SK-N-SH (cell line): Measurements from ENCODE around the gene VWA5B1. TPM values are rescaled to one million over a fixed set of nuclear protein-coding genes. Genes with fewer than 3 reads are reported as not detected.
A peak's percentile ranks its signal among the peaks of the same experiment; 100 is the strongest.

Experiments
- CTCF ChIA-PET: fragments of 300-600, 350-600 bp; formaldehyde crosslinking; extraction: SDS; loops from one replicate; lab custom pipeline; 2021; lab: Yijun Ruan, JAX
- POLR2A ChIA-PET: fragments of 350-600 bp; sonication (Branson Sonifier 250); formaldehyde crosslinking; extraction: SDS; loops from one replicate; lab custom pipeline; 2020; ENCODE audit warnings: antibody characterized with exemption, inconsistent platforms; lab: Yijun Ruan, JAX
- DNase-seq: peaks from one replicate; pipeline ENCODE4 v3.0.0; 2012
- H2AFZ ChIP-seq: fragments of 200-600 bp; sonication (generic); 2 replicates; pipeline ENCODE4 v1.8.1; 2016; ENCODE audit warnings: antibody characterized with exemption, mild to moderate bottlenecking, low read depth
- H3F3A ChIP-seq: fragments of 200-600 bp; sonication (generic); replicated peaks from 2 replicates; pipeline ENCODE3; 2016; ENCODE audit warnings: antibody characterized with exemption, mild to moderate bottlenecking; ENCODE audit not compliant: insufficient read depth
- H3K27ac ChIP-seq, 2 experiments: fragments of 200-500 bp in 1 of 2; fragments of 200-600 bp in 1 of 2; sonication (Bioruptor generic) in 1 of 2; sonication (generic), shearing (Covaris generic) in 1 of 2; 2 replicates each; pipeline versions ENCODE4 v1.5.1 to v1.6.1; 2014 to 2016; ENCODE audit warnings: low read depth in 2 of 2, inconsistent platforms in 1 of 2, low read length in 1 of 2, mild to moderate bottlenecking in 1 of 2, mixed read lengths in 1 of 2
- H3K27me3 ChIP-seq: fragments of 200-600 bp; sonication (generic), shearing (Covaris generic); 2 replicates; pipeline ENCODE4 v1.6.1; 2016; ENCODE audit warnings: mixed run types; ENCODE audit not compliant: insufficient read depth
- H3K36me3 ChIP-seq, 2 experiments: fragments of 200-500 bp in 1 of 2; fragments of 200-600 bp in 1 of 2; sonication (Bioruptor generic) in 1 of 2; sonication (generic) in 1 of 2; replicated peaks in 1 of 2; 2 replicates each; pipeline versions ENCODE3 to v1.5.1; 2014 to 2016; ENCODE audit warnings: low read length in 1 of 2, mild to moderate bottlenecking in 1 of 2; ENCODE audit not compliant: insufficient read depth in 2 of 2, control insufficient read depth in 1 of 2
- H3K4me1 ChIP-seq, 2 experiments: fragments of 200-500 bp in 1 of 2; fragments of 200-600 bp in 1 of 2; sonication (Bioruptor generic) in 1 of 2; sonication (generic), shearing (Covaris generic) in 1 of 2; 2 replicates each; pipeline versions ENCODE4 v1.5.1 to v1.6.1; 2014 to 2016; ENCODE audit warnings: low read depth in 1 of 2, low read length in 1 of 2, mixed run types in 1 of 2; ENCODE audit not compliant: insufficient read depth in 2 of 2, control insufficient read depth in 1 of 2
- H3K4me2 ChIP-seq: fragments of 200-600 bp; sonication (generic), shearing (Covaris generic); 2 replicates; pipeline ENCODE4 v1.6.1; 2017; ENCODE audit warnings: mixed run types
- H3K4me3 ChIP-seq, 2 experiments: fragments of 200-500 bp in 1 of 2; fragments of 200-600 bp in 1 of 2; sonication (Bioruptor generic) in 1 of 2; sonication (generic), shearing (Covaris generic) in 1 of 2; 2 replicates each; pipeline versions ENCODE4 v1.5.1 to v1.8.1; 2014 to 2016; ENCODE audit warnings: low read depth in 2 of 2, inconsistent platforms in 1 of 2, low read length in 1 of 2, mild to moderate bottlenecking in 1 of 2, mixed read lengths in 1 of 2, moderate library complexity in 1 of 2
- H3K79me2 ChIP-seq: fragments of 200-600 bp; sonication (generic); 2 replicates; pipeline ENCODE4 v1.8.1; 2017; ENCODE audit warnings: mild to moderate bottlenecking; ENCODE audit not compliant: insufficient read depth
- H3K9ac ChIP-seq: fragments of 200-600 bp; sonication (generic); 2 replicates; pipeline ENCODE4 v1.6.1; 2017; ENCODE audit warnings: mixed run types
- H3K9me2 ChIP-seq: fragments of 200-600 bp; sonication (generic); 2 replicates; pipeline ENCODE4 v1.6.1; 2017; ENCODE audit warnings: mixed run types
- H3K9me3 ChIP-seq: fragments of 200-600 bp; sonication (generic); 2 replicates; pipeline ENCODE4 v1.6.1; 2017; ENCODE audit warnings: mixed run types, mild to moderate bottlenecking, moderate library complexity
- H4K20me1 ChIP-seq: fragments of 200-600 bp; sonication (generic); 2 replicates; pipeline ENCODE4 v1.6.1; 2017; ENCODE audit warnings: mild to moderate bottlenecking, mixed run types; ENCODE audit not compliant: insufficient read depth
- ELF1 ChIP-seq: IDR thresholded peaks from 2 replicates; pipeline ENCODE4 v1.4.0; 2012
- FOXM1 ChIP-seq: IDR thresholded peaks from 2 replicates; pipeline ENCODE4 v1.4.0; 2012; ENCODE audit warnings: low read depth, mild to moderate bottlenecking
- JUND ChIP-seq: IDR thresholded peaks from 2 replicates; pipeline ENCODE4 v1.4.0; 2012
- POLR2AphosphoS5 ChIP-seq: IDR thresholded peaks from 2 replicates; pipeline ENCODE4 v1.6.1; 2012; ENCODE audit warnings: low read depth, low read length
- RXRA ChIP-seq: IDR thresholded peaks from 2 replicates; pipeline ENCODE4 v1.4.0; 2012; ENCODE audit warnings: low read depth, mild to moderate bottlenecking, borderline replicate concordance
- SMC3 ChIP-seq: IDR thresholded peaks from 2 replicates; pipeline ENCODE4 v1.6.1; 2012; ENCODE audit warnings: low read depth, low read length, improper control_type of control experiment
- WGBS: methylation state at CpG from one replicate; pipeline ENCODE4 v1.1.6; 2017; ENCODE audit warnings: low lambda C conversion rate; 5-methylcytosine and 5-hydroxymethylcytosine counted together
- polyA plus RNA-seq, 3 experiments: library from polyadenylated mRNA; depleted of rRNA; stranded (reverse); fragments of >200 nt; gene quantifications; 2 replicates each; pipeline ENCODE4 v1.2.3, GENCODE V29; 2012
- TF ChIP-seq, protein P1 (sequence below): IDR thresholded peaks from 2 replicates; pipeline ENCODE4 v1.6.1; 2012; ENCODE audit warnings: mild to moderate bottlenecking, low read depth, low read length, moderate library complexity
- TF ChIP-seq, protein P2 (sequence below): fragments of 150-350 bp; IDR thresholded peaks from 2 replicates; pipeline ENCODE4 v1.6.1; 2016; ENCODE audit warnings: mild to moderate bottlenecking, low read depth, low read length

The VWA5B1 gene
- polyA plus RNA-seq, 1 of the 3 experiments (the other 2 are of a cell fraction) = not detected

DNA sequence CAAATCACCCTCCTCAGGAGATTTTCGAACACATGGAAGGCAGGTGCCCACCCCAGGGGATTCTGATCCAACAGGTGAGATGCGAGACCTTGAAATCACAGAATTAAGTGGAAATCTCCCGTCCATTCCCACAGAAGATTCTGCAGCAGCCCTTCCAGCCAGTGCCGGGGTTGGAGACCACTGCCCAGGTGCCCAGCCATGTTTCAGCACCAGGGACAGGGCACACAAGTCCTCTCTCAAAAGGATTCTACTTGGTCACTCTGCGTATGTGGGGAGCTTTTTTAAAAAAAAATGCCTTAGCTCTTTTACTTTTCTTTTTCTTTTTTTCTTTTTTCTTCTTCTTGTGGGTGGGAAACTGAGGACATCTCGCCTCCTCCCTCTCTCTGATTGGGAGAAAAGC, 80.7 kb downstream of the VWA5B1 start:
- H2AFZ ChIP-seq = no peak overlapping the region
- 56% methylated on average over 4 of the region's 6 CpGs for WGBS
- no peak overlapping the region for H3K4me3 ChIP-seq
- TF ChIP-seq SMC3 = no peak
- TF ChIP-seq, protein P1, sequence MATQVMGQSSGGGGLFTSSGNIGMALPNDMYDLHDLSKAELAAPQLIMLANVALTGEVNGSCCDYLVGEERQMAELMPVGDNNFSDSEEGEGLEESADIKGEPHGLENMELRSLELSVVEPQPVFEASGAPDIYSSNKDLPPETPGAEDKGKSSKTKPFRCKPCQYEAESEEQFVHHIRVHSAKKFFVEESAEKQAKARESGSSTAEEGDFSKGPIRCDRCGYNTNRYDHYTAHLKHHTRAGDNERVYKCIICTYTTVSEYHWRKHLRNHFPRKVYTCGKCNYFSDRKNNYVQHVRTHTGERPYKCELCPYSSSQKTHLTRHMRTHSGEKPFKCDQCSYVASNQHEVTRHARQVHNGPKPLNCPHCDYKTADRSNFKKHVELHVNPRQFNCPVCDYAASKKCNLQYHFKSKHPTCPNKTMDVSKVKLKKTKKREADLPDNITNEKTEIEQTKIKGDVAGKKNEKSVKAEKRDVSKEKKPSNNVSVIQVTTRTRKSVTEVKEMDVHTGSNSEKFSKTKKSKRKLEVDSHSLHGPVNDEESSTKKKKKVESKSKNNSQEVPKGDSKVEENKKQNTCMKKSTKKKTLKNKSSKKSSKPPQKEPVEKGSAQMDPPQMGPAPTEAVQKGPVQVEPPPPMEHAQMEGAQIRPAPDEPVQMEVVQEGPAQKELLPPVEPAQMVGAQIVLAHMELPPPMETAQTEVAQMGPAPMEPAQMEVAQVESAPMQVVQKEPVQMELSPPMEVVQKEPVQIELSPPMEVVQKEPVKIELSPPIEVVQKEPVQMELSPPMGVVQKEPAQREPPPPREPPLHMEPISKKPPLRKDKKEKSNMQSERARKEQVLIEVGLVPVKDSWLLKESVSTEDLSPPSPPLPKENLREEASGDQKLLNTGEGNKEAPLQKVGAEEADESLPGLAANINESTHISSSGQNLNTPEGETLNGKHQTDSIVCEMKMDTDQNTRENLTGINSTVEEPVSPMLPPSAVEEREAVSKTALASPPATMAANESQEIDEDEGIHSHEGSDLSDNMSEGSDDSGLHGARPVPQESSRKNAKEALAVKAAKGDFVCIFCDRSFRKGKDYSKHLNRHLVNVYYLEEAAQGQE = peak; percentile 94
- no peak overlapping the region for H3K27ac ChIP-seq
- H3K79me2 ChIP-seq = no peaks in the 10 kb centered on the region
- POLR2A ChIA-PET = no interaction called here
- no peak overlapping the region for H3K9ac ChIP-seq
- H3K4me2 ChIP-seq = no peak overlapping the region
- no peaks in the 10 kb centered on the region for H4K20me1 ChIP-seq
- CTCF ChIA-PET = interaction anchor here (1.1 to 15.7 kb wide), 8 partner anchors 8 to 158 kb away, joined by 3 to 148 read pairs (median 17); partner anchors contain the start of gene CAMK2N1
- no peaks in the 10 kb centered on the region for H3K36me3 ChIP-seq
- no peak for DNase-seq
- no peaks in the 10 kb centered on the region for H3K9me3 ChIP-seq
- H3F3A ChIP-seq = no peaks in the 10 kb centered on the region
- peaks cover 0 to 4% of the 10 kb centered on the region in 2 experiments; a peak in 2 of 4 replicates for H3K4me1 ChIP-seq
- peaks cover 16% of the 10 kb centered on the region for H3K27me3 ChIP-seq
- H3K9me2 ChIP-seq = no peaks in the 10 kb centered on the region

DNA sequence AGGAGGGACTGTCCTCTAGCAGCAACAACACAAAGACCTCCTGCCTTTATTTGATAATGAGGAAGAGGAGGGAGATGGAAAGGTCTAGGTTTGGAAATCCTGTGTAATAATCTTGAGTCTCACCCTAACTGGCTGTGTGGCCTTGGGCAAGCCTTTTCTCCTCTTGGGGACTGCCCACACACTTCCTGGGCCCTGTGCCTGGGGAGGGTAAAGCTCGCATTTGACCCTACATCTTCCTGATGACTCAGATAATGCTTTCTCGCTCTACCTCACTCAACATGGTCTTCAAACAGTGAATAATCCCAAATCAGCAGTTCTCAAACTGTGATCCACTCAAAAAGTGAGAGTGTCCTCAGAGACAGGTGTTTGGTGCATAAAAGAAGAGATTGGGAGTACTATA, 81.2 kb downstream of the VWA5B1 start:
- no peak overlapping the region for H2AFZ ChIP-seq
- no peak for DNase-seq
- H3K79me2 ChIP-seq = no peaks in the 10 kb centered on the region
- peaks cover 11% of the 10 kb centered on the region; the same call in 1 of the 2 replicates for H3K27me3 ChIP-seq
- TF ChIP-seq RXRA (no peak), POLR2AphosphoS5 (no peak), FOXM1 (no peak), ELF1 (no peak), JUND (no peak)
- TF ChIP-seq, protein P1 = no peak
- TF ChIP-seq, protein P2, sequence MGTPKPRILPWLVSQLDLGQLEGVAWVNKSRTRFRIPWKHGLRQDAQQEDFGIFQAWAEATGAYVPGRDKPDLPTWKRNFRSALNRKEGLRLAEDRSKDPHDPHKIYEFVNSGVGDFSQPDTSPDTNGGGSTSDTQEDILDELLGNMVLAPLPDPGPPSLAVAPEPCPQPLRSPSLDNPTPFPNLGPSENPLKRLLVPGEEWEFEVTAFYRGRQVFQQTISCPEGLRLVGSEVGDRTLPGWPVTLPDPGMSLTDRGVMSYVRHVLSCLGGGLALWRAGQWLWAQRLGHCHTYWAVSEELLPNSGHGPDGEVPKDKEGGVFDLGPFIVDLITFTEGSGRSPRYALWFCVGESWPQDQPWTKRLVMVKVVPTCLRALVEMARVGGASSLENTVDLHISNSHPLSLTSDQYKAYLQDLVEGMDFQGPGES = no peak
- WGBS = 23% methylated on average over 2 of the region's 2 CpGs
- H3K4me1 ChIP-seq = peaks cover 0 to 4% of the 10 kb centered on the region in 2 experiments; a peak in 2 of 4 replicates
- no peak overlapping the region for H3K4me2 ChIP-seq
- no peak overlapping the region for H3K4me3 ChIP-seq
- H3F3A ChIP-seq = no peaks in the 10 kb centered on the region
- no peaks in the 10 kb centered on the region for H3K36me3 ChIP-seq
- CTCF ChIA-PET = interaction anchor here (2.1 to 6.0 kb wide), 5 partner anchors 10 to 159 kb away, joined by 6 to 31 read pairs (median 19); no protein-coding TSS in a partner anchor
- no peak overlapping the region for H3K9ac ChIP-seq
- POLR2A ChIA-PET = no interaction called here
- H3K9me2 ChIP-seq = no peaks in the 10 kb centered on the region
- H4K20me1 ChIP-seq = no peaks in the 10 kb centered on the region
- no peak overlapping the region for H3K27ac ChIP-seq
- H3K9me3 ChIP-seq = no peaks in the 10 kb centered on the region
